NOMO-1 treated with dmso at 0.1 percent for 144 hours (cell line): ENCODE measurements around the gene MEG3.
"Not testable (repeated sequence)": the region's sequence is repeated elsewhere in the genome, so short reads cannot be mapped to it uniquely, and the experiment has no call there.

Experiments
- DNase-seq: peaks from one replicate; lab custom pipeline; 2025; ENCODE audit not compliant: unreplicated experiment; lab: John Stamatoyannopoulos, UW

MEG3 gene

GRCh38 chr14:100813291-100813690, 12.6 kb upstream of the MEG3 start:
- DNase-seq: no peak

DNA sequence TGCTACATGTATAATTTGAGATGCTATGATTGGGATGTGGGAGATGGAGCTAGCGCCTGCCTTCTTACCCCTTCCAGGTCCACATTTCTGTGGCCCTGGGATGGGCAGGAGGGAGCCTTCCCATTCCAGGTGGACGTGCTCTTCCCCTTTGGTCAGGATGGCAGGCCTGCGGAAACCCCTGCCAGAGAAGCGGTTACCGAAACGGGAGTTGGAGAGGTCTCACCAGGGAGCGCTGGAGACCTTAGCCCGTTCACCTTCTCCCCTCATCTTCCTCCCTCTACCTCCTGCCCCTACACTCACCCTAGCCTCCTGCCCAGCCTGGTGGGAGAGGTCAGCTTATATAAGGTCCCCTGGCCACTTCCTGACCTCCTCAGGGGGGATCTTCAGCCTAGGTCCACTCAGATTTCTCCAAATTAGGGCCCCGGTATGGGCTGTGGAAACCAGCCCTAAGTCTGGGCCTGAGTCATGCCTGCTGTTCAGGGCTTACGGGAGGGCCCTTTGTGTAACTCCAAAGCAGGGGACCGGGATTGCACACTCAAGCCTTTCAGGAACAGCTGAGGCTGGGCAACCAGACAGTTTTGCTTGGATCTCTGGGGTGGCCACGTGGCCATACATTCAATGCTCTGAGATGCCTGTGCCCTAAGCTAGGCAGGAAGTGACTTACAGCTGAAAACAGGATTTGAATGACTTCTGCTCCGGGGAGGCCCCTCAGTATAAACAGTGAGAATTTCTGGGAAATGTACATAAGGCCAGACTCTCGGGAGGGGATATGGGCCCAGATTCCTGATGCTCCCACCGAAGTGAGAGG, 10.2 kb upstream of the MEG3 start:
- DNase-seq: no peak

DNA sequence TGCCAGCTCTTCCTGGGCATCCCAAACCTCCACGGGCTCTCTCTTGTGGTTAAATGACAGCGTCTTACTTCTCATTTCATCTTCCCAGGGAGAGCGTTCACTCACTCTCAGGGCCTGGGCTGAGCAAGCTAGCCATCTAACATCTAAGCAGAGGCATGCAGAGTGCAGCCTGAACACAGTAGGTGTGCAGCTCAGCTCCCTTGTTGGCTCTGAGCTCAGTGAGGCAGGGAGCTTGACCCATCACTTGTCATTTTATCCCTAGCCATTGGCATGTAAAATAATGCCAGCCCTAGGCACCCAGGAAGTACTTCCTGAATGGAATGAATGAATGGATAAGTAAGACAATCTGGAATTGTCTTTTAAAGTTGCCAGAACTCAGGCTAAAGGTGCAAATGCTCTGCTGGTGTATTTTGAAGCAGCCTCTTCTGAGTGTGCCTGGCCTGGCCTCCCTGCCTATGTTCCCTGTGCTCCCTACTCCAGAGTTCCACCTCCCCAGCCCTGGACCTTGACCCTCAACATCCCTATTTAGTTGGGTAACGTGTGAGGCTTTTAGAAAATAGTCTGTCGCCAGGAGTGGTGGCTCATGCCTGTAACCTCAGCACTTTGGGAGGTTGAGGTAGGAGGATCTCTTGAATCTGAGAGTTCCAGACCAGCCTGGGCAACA, 9.5 kb upstream of the MEG3 start:
- DNase-seq: no peak

GRCh38 chr14:100816950-100817901, 8.7 kb upstream of the MEG3 start:
- no peak for DNase-seq

GRCh38 chr14:100818221-100818699, 7.7 kb upstream of the MEG3 start:
- DNase-seq: no peak

- not testable (repeated sequence) for DNase-seq
Observed at GRCh38 chr14:100818923-100819322, 7.0 kb upstream of the MEG3 start.

- no peak for DNase-seq
Observed at GRCh38 chr14:100819453-100819828, 6.5 kb upstream of the MEG3 start.

DNA sequence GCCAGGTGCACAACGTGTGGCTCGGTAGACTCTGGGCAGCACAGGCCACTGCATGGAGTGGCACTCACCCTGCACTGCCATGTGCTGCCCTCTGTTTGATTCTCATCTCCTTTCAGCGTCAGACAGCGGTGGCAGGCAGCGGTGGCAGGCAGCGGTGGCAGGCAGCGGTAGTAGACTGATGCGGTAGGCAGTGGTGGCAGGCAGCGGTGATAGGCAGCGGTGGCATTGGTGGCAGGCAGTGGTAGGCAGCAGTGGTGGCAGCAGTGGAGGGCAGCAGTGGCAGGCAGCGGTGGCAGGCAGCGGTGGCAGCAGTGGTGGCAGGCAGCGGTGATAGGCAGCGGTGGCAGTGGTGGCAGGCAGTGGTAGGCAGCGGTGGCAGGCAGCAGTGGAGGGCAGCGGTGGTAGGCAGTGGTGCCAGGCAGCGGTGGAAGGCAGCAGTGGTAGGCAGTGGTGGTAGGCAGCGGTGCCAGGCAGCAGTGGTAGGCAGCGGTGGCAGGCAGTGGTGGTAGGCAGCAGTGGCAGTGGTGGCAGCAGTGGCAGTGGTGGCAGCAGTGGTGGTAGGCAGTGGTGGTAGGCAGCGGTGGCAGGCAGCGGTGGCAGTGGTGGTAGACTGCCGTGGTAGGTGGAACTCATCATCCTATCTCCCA, 6.0 kb upstream of the MEG3 start:
- no peak for DNase-seq

GRCh38 chr14:100820957-100821356, 5.0 kb upstream of the MEG3 start:
- no peak for DNase-seq

- DNase-seq: no peak
Observed at GRCh38 chr14:100822013-100822412, 3.9 kb upstream of the MEG3 start.

GRCh38 chr14:100822532-100823296, 3.2 kb upstream of the MEG3 start:
- no peak for DNase-seq

- no peak for DNase-seq
Observed at GRCh38 chr14:100823413-100824080, 2.4 kb upstream of the MEG3 start.

DNA sequence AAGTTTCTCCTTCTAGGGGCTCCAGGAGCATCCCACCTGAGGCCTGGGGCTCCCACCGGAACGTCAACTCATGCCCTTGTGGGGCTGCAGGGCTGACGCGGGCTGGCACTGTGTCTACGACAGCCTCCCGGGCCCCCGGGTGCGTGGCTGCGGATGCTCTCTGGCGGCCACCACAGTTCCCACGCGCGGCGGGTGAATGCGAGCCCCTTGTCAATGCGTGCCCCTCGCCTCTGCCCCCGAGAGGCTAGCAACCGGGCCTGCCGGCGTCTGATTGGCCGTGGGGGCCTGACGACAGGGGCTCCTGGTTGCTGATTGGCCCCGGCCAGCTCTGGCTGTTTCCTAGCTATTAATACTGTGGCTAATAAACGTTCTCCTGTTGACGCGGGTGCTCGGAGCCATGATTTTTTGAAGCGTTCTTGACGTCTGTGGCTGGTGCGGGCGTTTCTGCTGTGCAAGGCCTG, 1.8 kb upstream of the MEG3 start:
- DNase-seq: no peak

GRCh38 chr14:100824901-100825712, 811 bp upstream of the MEG3 start:
- DNase-seq: no peak

- DNase-seq: no peak
Observed at GRCh38 chr14:100826391-100827100, 628 bp downstream of the MEG3 start.

DNA sequence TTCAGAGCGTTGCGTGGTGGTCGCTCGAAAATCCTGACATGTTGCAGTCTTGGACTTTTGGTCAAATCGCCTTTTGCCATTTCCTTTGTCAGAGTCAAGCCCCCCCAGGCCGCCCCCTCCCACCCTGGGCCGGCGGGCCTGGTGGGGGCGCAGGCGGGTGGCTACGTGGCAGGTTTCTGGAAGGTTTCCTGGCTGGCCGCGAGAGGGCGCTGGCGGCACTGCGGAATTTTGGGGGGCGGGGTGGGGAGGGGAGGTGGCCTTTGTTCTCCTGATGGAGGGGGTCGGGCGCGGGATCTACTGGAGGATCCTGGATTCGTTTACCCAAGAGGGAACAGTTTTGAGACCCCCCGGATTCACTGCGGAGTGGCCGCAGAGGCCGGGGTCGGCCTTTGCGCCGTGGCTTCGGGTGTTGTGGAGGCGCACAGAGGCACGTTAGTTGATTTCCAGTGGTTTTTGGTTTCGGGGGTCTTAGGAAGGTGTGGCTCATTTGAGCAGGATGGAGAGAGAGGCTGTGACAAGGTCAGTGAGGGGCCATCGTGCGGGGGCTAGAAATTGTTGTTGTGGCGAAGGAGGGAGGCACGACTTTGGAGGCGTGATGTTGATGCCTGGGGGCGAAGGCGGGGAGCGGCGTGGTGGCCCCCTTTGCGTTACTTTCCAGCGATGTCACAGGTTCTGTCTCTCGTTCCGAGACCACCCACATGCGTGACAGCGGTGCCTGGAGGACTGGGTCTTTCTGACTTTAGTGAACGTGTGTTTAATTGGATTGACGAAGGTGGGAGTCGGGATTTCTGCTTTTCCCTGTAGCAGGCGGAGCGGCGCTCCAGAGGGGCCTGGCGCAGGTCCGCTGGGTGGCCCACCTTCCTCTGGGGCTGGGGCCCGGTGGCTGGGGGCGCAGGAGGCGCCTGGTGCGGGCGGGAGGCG, 1.4 kb downstream of the MEG3 start:
- DNase-seq: no peak
